ENCODE data around the gene KCNJ3.

- TF ChIP-seq CTCF (IDR thresholded peaks at IDR 0.05) = no peak
- TF ChIP-seq EZH2 (IDR thresholded peaks at IDR 0.05; ENCODE audit: borderline replicate concordance, insufficient read depth, low read depth, low read length, poor library complexity, severe bottlenecking) = no peak
Observed at GRCh38 chr2:154758871-154759270, 60.4 kb downstream of the KCNJ3 start.

Measured in B cell (primary cell).